ENCODE results near the gene ASCC3. TPM values are rescaled to one million over a fixed set of nuclear protein-coding genes. Genes with fewer than 3 reads are reported as not detected.

The ASCC3 gene
- total and polyA plus RNA-seq, 2 of the 4 experiments (the other 2 are of a cell fraction), result 25.8 to 104 TPM

DNA sequence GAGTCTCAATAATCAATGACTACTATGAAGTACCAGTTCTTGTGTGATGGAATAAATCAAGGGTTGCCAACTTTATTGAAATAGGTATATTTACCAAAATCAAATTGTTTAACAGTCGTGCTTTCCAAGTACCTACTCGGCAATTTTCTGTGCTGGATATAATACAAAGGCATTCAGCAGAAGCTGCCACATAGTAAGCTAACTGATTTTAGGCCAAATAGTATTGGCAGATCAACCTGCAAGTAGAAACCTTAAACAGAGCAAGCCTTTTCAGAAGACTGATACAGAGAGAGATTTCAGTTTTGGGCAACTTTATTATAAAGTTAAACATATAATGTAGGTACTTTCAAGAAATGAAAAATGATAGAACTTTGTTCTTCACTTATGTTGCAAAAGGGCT lies 174.6 kb downstream of the ASCC3 start:
- H3K14ac ChIP-seq (replicated peaks; ENCODE audit: low read depth, low read length), result no peak overlapping the region
- H2BK15ac ChIP-seq (ENCODE audit: low read depth, low read length), result no peak overlapping the region
- H3K4me3 ChIP-seq (ENCODE audit: insufficient read depth, low read depth, low read length), result no peak overlapping the region
- H3K9me1 ChIP-seq (ENCODE audit: insufficient read depth, low read length), result no peaks in the 10 kb centered on the region; the same call in 1 of the 2 replicates
- H3K9me3 ChIP-seq (ENCODE audit: control insufficient read depth, insufficient read depth, low read length), result no peaks in the 10 kb centered on the region
- H3K4me2 ChIP-seq (ENCODE audit: low read depth, low read length), result no peak overlapping the region
- no peak overlapping the region for H3K27ac ChIP-seq (ENCODE audit: insufficient read depth, low read length)
- H4K91ac ChIP-seq (ENCODE audit: insufficient read depth, low read depth, low read length), result no peak overlapping the region
- no peak for DNase-seq
- no peak overlapping the region for H2BK120ac ChIP-seq (ENCODE audit: low read depth, low read length)
- H4K20me1 ChIP-seq (ENCODE audit: insufficient read depth, low read length), result no peaks in the 10 kb centered on the region
- in situ Hi-C loops (cut with MboI; ENCODE audit: low sequenced_read_pairs), result no loop called here
- ATAC-seq (ENCODE audit: low read depth), result no peak
- no peak overlapping the region for H2AK9ac ChIP-seq (replicated peaks; ENCODE audit: low read depth, low read length, poor library complexity)
- no peaks in the 10 kb centered on the region for H3K27me3 ChIP-seq (ENCODE audit: control insufficient read depth, insufficient read depth, low read length)
- H2AK5ac ChIP-seq (ENCODE audit: low read depth, low read length), result no peak overlapping the region
- dilution Hi-C loops (cut with HindIII; ENCODE audit: low sequenced_read_pairs, unreplicated experiment), result no loop called here
- ChIA-PET POLR2A (ENCODE audit: unreplicated experiment) (no interaction called here), CTCF (interaction anchor here (1.0 kb wide), 1 partner anchor 13 kb away, joined by 3 read pairs; no protein-coding TSS in a partner anchor)
- 100% methylated on average over 2 of the region's 2 CpGs; no CpG with 5 or more reads in 1 of the 2 experiments for WGBS, 2 experiments (ENCODE audit: extremely low coverage in 2 of 2, insufficient read length in 1 of 2)
- BruUV-seq (replicated peaks), result no TSS peak
- no peak overlapping the region for H2BK20ac ChIP-seq (ENCODE audit: low read depth, low read length)
- H2AFZ ChIP-seq (replicated peaks; ENCODE audit: low read length, poor library complexity), result no peak overlapping the region
- no peak overlapping the region for H3K23ac ChIP-seq (ENCODE audit: low read depth, low read length)
- no peak overlapping the region for H3K4ac ChIP-seq (ENCODE audit: low read depth, low read length)
- intact Hi-C loops (cut with micrococcal nuclease), result no loop called here
- H3K36me3 ChIP-seq (ENCODE audit: control insufficient read depth, insufficient read depth, low read length), result 0 out of 2 replicates have a peak, but pooled peaks cover 1% of the 10 kb centered on the region
- no peak for TF ChIP-seq RFX5 (IDR thresholded peaks at IDR 0.05; ENCODE audit: low read depth, low read length)
- TF ChIP-seq, protein P1, sequence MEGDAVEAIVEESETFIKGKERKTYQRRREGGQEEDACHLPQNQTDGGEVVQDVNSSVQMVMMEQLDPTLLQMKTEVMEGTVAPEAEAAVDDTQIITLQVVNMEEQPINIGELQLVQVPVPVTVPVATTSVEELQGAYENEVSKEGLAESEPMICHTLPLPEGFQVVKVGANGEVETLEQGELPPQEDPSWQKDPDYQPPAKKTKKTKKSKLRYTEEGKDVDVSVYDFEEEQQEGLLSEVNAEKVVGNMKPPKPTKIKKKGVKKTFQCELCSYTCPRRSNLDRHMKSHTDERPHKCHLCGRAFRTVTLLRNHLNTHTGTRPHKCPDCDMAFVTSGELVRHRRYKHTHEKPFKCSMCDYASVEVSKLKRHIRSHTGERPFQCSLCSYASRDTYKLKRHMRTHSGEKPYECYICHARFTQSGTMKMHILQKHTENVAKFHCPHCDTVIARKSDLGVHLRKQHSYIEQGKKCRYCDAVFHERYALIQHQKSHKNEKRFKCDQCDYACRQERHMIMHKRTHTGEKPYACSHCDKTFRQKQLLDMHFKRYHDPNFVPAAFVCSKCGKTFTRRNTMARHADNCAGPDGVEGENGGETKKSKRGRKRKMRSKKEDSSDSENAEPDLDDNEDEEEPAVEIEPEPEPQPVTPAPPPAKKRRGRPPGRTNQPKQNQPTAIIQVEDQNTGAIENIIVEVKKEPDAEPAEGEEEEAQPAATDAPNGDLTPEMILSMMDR (conservative IDR thresholded peaks at IDR 0.05; ENCODE audit: low read depth, low read length), result no peak
- TF ChIP-seq CEBPB (IDR thresholded peaks at IDR 0.05; ENCODE audit: low read depth, low read length), result no peak
- no peak for TF ChIP-seq POLR2A (IDR thresholded peaks at IDR 0.05; ENCODE audit: low read depth, low read length)
- TF ChIP-seq, protein P2, sequence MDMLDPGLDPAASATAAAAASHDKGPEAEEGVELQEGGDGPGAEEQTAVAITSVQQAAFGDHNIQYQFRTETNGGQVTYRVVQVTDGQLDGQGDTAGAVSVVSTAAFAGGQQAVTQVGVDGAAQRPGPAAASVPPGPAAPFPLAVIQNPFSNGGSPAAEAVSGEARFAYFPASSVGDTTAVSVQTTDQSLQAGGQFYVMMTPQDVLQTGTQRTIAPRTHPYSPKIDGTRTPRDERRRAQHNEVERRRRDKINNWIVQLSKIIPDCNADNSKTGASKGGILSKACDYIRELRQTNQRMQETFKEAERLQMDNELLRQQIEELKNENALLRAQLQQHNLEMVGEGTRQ (IDR thresholded peaks at IDR 0.05; ENCODE audit: low read depth, low read length), result no peak
- no peak for TF ChIP-seq NFE2L2 (IDR thresholded peaks at IDR 0.05; ENCODE audit: low read depth, low read length)
- no peak for TF ChIP-seq CHD1 (IDR thresholded peaks at IDR 0.05; ENCODE audit: low read depth, low read length)
- TF ChIP-seq, protein P3, sequence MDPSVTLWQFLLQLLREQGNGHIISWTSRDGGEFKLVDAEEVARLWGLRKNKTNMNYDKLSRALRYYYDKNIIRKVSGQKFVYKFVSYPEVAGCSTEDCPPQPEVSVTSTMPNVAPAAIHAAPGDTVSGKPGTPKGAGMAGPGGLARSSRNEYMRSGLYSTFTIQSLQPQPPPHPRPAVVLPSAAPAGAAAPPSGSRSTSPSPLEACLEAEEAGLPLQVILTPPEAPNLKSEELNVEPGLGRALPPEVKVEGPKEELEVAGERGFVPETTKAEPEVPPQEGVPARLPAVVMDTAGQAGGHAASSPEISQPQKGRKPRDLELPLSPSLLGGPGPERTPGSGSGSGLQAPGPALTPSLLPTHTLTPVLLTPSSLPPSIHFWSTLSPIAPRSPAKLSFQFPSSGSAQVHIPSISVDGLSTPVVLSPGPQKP (IDR thresholded peaks at IDR 0.05; ENCODE audit: borderline replicate concordance, low read depth, low read length), result no peak
- TF ChIP-seq MAFK (IDR thresholded peaks at IDR 0.05; ENCODE audit: low read depth, low read length), result no peak
- TF ChIP-seq BHLHE40 (IDR thresholded peaks at IDR 0.05; ENCODE audit: low read depth, low read length), result no peak
- TF ChIP-seq SMC3 (IDR thresholded peaks at IDR 0.05; ENCODE audit: low read depth, low read length), result no peak
- TF ChIP-seq MAZ (IDR thresholded peaks at IDR 0.05; ENCODE audit: borderline replicate concordance, low read depth, low read length), result no peak
- TF ChIP-seq RAD21 (IDR thresholded peaks at IDR 0.05; ENCODE audit: low read length), result no peak
- TF ChIP-seq FOS (IDR thresholded peaks at IDR 0.05; ENCODE audit: low read depth, low read length), result no peak
- no peak for TF ChIP-seq MXI1 (IDR thresholded peaks at IDR 0.05; ENCODE audit: borderline replicate concordance, low read depth, low read length)
- TF ChIP-seq RCOR1 (IDR thresholded peaks at IDR 0.05; ENCODE audit: insufficient replicate concordance, low read length), result no peak
- H3K18ac ChIP-seq (ENCODE audit: low read depth, low read length), result no peak overlapping the region
- H3K9ac ChIP-seq (ENCODE audit: low read depth, low read length), result no peak overlapping the region
- H3K79me1 ChIP-seq (ENCODE audit: low read depth in 1 of 2, low read length in 2 of 2), result peaks cover 6 to 7% of the 10 kb centered on the region in 2 experiments
- H4K8ac ChIP-seq (ENCODE audit: low read depth in 2 of 2, low read length in 2 of 2), result no peak overlapping the region
- no peak overlapping the region for H4K5ac ChIP-seq (ENCODE audit: low read depth, low read length)
- no peaks in the 10 kb centered on the region for H3K4me1 ChIP-seq (ENCODE audit: control insufficient read depth, insufficient read depth, low read length)
- no peak overlapping the region for H3K56ac ChIP-seq (ENCODE audit: extremely low read depth, insufficient read depth, low read length)
- H2BK5ac ChIP-seq (ENCODE audit: low read depth, low read length, poor library complexity, severe bottlenecking), result no peak overlapping the region
